SHP77 (cell line): Measurements from ENCODE around the gene L1TD1.
"Not testable (repeated sequence)": the region's sequence is repeated elsewhere in the genome, so short reads cannot be mapped to it uniquely, and the experiment has no call there.

ENCODE experiments used
- DNase-seq, 2 experiments: peaks; one replicate each; lab custom pipeline; 2025; lab: John Stamatoyannopoulos, UW

The L1TD1 gene

DNA sequence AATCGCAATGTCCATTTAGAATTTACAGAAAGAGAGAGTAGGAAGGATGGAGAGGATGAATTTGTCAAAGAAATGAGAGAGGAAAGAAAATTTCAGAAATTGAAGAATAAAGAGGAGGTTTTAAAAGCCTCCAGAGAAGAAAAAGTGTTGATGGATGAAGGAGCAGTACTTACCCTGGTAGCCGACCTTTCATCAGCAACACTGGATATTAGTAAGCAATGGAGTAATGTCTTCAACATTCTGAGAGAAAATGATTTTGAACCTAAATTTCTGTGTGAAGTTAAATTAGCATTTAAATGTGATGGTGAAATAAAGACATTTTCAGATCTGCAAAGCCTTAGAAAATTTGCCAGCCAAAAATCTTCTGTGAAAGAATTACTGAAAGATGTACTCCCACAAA, 12.5 kb downstream of the L1TD1 start:
- DNase-seq = no peak

DNA sequence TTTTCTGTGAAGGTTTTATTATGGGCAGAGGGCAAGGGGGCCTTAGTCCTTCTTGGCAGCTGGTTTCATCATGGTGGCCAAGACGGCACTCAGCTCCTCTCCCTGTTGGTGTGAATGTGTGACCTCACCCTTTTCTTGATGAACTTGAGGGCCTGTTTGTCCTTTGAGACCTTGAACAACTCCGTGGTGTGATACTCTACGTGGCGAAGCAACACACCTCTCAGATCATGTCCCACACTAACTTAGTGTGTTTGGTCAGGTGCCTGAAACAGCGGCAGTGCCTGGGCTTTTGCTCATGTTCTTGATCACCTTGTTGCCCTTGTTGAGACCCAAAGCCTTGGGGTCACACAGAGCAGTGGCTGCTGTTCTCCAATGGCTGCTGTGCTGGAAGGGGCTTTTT, 13.4 kb downstream of the L1TD1 start:
- DNase-seq = no peak

DNA sequence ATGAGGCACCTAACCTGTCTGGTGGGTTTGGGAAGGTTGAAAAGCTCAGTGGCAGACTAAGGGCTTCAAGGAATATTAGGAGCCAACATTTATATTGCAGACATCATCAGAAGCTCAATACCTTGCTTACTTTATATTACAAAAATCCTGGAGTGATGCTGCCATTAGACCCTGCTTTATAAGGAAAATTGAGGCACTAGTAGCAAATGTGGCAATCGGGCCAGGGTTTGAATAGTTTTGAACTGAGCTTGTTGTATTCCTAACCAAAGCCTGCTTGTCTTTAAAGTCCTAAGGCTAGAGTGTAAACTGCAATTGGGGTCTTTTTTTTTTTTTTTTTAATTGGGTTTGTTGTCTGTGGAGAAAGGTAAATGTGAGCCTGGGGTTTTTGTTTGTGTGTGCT, 14.3 kb downstream of the L1TD1 start:
- no peak for DNase-seq

DNA sequence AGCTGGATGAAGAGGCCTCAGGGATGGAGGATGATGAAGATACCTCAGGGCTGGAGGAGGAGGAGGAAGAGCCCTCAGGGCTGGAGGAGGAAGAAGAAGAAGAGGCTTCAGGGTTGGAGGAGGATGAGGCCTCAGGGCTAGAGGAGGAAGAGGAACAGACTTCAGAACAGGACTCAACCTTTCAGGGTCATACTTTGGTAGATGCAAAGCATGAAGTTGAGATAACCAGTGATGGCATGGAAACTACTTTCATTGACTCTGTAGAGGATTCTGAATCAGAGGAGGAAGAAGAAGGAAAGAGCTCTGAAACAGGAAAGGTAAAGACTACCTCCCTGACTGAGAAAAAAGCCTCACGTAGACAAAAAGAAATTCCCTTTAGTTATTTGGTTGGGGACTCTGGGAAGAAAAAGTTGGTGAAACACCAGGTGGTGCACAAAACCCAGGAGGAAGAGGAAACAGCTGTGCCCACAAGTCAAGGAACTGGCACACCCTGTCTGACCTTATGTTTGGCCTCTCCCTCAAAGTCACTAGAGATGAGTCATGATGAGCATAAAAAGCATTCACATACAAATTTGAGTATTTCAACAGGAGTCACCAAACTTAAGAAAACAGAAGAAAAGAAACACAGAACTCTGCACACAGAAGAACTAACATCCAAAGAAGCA, 15.4 kb downstream of the L1TD1 start:
- no peak for DNase-seq

DNA sequence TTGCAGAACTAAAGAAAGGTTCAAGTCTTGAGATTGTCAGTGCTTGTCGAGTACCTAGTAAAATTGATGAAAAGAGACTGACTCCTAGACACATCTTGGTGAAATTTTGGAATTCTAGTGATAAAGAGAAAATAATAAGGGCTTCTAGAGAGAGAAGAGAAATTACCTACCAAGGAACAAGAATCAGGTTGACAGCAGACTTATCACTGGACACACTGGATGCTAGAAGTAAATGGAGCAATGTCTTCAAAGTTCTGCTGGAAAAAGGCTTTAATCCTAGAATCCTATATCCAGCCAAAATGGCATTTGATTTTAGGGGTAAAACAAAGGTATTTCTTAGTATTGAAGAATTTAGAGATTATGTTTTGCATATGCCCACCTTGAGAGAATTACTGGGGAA, 16.3 kb downstream of the L1TD1 start:
- DNase-seq = no peak

DNA sequence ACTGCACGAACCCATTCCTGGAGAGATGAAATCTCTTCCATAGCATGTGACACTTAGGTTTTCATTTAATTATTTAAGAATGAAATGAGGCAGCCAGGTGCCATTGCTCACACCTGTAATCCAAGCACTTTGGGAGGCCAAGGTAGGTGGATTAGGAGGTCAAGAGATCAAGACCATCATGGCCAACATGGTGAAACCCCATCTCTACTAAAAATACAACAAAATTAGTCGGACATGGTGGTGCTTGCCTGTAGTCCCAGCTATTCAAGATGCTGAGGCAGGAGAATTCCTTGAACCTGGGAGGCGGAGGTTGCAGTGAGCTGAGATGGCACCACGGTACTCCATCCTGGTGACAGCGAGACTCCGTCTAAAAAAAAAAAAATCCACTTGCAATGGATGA, 17.8 kb downstream of the L1TD1 start:
- no peak for DNase-seq

DNA sequence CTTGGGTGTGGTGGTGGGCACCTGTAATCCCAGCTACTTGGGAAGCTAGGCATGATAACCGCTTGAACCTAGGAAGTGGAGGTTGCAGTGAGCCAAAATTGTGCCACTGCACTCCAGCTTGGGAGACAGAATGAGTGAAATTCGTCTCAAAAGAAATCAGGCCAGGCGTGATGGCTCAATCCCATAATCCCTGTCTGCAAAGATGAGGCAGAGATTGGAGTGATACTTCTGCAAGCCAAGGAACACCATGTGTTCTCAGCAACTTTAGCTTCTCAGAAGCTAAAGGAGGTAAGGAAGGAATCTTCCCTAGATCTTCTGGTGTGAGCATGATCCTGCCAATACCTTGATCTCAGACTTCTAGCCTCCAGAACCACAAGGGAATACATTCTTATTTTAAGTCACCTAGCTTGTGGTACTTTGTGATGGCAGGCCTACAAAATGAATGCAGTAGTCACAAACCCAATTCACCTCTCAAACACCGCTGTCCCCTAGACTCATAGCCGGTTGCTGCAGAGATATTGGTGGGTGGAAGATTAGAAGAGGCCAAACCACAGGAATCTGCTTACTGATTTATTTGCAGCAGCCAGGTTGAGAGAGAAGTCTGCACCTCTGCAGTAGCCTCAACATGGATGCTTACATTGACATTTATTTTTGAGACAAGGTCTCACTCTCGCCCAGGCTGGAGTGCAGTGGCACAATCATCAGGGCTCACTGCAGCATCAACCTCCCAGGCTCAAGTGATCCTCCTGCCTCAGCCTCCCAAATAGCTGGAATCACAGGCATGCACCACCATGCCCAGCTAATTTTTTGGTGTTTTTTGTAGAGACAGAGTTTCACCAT, 18.6 kb downstream of the L1TD1 start:
- no peak for DNase-seq

DNA sequence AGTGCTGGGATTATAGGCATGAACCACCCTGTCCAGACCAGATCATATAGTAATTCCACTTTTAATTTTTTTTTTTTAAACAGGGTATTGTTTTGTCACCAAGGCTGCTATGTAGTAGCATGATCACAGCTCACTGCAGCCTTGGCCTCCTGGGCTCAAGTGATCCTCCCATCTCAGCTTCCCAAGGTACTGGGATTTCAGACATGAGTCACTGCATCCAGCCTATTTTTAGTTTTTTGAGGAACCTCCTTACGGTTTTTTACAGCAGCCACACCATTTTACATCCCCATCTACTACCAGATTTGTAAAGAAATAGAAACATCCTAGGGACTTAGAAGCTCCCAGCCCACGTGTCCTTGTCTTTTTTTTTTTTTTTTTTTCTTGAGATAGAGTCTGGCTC, 24.0 kb downstream of the L1TD1 start:
- no peak for DNase-seq

DNA sequence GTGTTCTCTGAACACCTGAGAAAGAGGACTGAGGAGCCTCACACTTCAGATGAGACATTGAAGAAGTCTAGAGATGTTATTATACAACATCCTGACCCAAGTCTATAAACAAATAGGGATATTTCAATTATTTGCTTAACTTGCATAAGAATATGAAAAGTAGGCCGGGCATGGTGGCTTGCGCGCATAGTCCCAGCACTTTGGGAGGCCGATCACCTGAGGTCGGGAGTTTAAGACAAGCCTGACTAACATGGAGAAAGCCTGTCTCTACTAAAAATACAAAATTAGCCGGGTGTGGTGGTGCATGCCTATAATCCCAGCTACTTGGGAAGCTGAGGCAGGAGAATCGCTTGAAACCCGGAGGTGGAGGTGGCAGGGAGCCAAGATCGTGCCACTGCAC, 25.8 kb downstream of the L1TD1 start:
- not testable (repeated sequence) for DNase-seq

DNA sequence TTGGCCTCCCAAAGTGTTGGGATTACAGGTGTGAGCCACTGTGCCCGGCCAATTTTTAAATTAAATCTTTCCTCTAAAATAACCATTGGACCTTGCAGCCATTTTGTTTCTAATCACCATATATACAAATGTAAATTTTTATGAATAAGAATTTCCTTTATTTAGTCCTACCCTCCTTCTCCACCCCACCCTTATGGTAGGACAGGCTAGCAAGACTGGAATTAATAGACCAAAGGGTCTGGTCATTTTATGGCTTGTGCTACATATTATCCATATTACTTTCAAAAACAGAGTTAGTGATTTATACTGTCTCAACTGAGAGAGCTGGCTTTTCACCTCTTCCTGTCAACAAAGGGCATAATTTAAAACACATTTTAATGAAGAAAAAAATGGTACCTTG, 26.5 kb downstream of the L1TD1 start:
- DNase-seq = no peak

DNA sequence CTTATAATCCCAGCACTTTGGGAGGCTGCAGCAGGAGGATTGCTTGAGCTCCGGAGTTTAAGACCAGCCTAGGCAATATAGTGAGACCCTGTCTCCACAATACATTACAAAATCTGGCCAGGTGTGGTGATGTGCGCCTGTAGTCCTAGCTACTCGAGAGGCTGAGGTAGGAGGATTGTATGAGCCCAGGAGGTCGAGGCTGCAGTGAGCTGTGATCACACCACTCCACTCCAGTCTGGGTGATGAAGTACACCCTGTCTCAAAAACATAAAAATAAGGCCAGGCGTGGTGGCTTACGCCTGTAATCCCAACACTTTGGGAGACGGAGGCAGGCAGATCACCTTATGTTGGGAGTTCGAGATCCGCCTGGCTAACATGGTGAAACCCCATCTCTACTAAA, 27.7 kb downstream of the L1TD1 start:
- no peak for DNase-seq

DNA sequence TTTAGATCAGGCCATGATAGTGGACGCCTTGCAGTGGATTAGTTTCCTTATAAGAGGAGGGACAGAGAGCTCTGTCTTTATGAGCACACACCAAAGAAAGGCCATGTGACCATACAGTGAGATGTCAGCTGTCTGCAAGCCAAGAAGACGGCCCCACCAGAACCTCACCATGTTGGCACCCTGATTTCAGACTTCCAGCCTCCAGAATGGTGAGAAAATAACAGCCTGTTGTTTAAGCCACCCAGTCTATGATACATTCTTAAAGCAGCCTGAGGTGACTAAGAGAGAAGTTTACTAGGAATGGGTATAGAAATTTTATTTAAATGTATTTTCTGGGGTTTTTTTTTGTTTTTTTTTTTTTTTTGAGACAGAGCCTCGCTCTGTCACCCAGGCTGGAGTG, 29.5 kb downstream of the L1TD1 start:
- no peak for DNase-seq

DNA sequence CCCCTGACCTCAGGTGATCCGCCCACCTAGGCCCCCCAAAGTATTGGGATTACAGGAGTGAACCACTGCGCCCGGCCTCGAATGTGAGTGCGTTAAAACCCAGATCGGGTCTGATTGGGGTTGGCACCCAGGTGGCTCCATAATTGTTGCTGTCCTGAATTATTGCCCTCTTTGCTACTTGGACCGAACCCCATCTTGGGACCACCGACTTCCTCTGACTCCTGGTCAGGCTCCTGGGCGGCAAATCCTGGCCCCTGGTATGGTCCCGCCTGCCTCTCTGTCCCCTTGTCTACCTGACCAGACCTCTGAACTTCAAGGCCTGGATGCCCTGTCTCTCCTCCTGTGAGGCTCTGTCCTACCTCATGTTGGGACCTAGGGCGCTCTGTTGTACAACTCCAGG, 32.8 kb downstream of the L1TD1 start:
- DNase-seq = no peak

DNA sequence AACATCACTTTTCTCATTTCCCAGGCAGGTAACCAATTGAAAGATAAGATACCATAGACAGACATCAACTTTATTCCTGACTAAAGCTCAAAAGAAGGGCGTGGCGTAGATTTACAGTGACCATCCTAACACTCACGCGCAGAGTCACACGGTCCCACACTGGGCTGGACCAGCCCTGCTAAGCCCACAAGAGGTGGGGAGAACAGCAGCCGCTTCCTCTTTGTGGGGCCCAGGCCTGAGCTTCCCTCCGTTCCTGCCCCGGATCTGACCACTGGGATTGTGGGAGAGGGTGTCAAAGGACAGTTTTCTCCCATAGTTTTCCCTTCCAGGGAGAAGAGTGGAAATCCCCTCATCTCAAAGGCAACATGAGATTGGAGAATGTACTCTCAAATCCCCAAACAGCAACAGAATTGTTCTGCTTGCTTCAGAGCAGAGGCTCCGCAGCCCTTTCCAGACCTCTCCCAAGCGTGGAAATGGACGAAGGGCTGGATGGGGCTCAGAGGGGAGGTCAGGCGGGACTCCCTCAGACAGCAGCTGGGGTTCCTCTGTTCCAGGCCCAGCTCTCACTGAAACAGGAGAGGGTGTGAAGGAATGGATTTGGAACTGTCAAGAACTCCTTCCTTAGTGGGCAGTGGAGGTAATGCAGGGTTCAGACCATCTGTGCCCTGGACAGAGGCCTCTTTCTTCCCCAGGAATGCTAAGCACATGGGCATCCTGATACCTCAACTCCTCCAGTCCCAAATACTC, 33.7 kb downstream of the L1TD1 start:
- DNase-seq = no peak

DNA sequence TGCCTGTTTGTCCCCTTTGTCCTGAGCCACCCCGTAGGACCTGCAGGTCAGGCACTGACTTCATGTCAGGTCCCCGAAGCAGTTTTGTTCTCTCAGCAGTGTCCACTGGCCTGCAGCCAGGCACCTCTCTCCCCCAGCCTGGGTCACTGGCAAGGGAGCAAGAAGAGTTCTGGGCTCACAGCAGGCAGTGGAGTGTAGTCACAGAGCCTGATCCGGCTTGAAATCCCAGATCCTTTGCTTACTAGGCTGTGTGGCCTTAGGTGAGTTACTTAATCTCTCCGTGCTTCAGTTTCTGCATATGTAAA, 34.2 kb downstream of the L1TD1 start:
- DNase-seq = no peak

DNA sequence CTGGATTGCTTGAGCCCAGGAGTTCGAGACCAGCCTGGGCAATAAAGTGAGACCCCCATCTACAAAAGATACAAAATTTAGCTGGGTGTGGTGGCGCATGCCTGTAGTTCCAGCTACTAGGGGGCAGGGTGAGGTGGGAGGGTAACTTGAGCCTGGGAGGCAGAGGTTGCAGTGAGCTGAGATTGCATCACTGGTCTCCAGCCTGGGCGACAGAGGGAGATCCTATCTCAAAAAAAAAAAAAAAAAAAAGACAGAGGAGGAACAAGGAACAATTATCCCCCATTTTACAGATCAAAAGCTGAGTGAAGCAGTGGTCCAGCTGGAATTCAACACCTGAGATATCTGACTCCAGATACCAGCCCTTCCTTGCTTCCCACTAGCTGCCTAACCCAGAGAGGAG, 34.8 kb downstream of the L1TD1 start:
- no peak for DNase-seq

DNA sequence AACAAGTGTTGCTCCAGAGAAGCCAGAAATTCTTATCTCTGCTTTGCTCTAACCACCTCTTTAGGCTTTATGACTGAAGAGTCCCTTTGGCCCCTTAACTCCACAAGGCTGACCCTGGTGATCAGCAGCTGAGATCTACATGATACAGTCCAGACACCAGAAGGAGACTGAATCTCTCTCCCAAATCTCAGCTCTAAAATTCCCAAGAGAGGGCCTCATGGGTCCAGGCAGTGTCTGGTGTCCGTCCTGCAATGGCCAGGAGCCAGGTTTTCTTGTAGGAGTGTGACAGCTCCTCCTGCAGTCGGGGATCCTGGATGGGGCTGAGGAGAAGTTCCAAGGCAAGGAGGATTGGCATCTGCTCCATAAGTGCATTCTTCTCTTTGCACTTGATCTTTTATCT, 35.3 kb downstream of the L1TD1 start:
- no peak for DNase-seq

DNA sequence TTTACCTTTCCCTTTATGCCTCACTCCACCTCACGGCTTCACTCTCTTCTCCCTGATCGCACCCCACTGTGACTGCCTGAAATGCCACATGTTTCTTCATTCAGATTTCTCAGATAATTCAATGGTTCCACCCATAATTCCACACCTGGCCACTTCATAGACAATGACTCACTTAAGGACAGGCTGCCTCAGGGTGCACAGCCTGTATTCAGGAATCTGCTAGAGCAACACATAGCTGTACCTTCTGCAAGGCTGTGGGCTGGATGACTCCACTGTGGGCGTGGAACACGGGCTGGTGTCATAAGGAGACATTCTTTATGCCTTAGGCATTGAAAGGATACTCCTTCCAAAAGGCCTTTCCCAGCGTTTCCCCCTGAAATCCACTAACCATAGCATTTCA, 36.1 kb downstream of the L1TD1 start:
- DNase-seq = peak in 1 of 2 experiments; percentile 4

DNA sequence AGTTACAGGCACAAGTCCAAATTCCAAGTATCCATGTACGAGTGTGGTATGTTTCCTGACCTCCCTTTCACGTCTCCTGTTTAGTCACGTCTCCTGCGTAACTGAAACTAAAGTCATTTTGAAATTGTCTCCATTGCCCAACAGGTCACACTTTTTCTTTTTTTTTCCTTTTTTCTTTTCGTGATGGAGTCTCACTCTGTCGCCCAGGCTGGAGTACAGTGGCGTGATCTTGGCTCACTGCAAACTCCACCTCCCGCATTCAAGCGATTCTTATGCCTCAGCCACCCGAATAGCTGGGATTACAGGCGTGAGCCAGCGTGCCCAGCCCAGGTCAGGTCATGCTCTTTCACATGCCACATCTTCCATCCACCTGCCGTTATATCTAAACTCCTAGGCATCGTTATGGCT, 38.2 kb downstream of the L1TD1 start:
- no peak for DNase-seq

DNA sequence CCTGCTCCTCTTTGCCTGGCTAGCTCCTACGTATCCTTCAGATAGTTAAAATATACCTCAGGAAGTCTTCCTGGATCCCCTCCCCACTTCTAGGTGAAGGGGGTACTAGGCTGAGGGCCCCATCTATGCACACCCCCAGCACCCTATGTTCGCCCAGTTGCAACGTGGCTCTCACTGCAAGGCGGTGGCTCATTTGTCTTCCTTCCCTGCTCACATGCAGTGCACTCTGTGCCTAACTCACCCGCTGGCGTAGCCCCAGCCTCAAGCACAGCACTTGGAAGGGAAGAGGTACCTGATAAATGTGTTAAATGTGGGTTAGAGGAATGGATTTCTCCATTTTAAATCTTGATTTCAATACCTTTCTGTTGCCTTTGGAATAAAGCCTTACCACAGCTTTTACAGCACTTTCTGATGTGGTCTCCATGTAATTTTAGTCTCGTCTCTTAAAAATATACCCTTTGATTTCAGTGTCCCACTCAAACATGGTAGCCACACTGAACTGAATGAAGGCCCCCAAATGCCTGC, 39.3 kb downstream of the L1TD1 start:
- DNase-seq = no peak

DNA sequence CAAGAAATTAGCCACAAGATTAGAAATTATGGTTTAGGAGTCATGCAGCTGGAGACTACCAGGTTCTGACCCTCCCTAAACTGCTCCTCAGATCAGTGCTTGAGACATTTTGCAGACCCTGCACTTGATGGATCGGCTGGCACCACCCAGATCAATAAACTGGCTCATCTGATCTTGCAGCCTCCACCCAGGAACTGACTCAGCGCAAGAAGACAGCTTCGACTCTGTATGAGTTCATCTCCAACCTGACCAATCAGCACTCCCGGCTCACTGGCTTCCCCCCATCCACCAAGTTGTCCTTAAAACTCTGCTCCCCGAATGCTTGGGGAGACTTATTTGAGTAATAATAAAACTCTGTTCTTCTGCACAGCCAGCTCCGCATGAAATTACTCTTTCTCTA, 40.0 kb downstream of the L1TD1 start:
- no peak for DNase-seq

DNA sequence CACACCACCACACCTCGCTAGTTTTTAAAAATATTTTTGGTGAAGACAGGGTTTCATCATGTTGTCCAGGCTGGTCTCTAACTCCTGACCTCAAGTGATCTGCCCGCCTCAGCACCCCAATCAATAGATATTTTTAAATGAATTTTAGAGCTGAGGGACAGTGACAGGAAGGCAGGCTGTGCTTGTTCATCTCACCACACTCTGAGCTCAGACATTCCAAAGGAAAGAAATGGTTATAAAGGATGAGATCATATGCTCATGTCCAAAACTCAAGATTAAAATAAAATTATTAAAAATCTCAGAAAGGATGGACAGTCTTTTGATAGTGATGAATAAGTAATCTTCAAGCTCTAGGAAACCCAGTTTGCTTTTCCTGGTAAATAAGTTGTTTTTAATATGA, 40.9 kb downstream of the L1TD1 start:
- no peak for DNase-seq

DNA sequence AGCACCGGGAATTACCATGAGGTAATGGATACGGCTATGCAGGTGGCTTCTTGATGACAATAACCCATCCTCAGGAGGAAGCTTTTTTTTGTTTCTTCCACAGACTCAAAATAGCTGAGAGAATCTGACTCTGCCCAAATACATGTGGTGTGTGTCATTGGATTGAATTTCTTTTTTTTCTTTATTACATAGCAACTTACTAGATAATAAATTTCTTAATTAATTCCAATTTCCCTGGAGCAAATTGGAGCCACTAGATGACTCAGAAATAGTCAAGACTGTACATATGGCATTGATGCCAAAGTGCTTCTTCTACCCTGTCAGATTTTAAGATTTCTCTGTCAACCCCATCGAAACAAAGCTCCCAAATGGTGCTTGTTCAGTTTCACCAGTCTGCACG, 42.7 kb downstream of the L1TD1 start:
- DNase-seq = no peak
